Osteocyte (in vitro differentiated cells): ENCODE data around the gene ACOXL. TPM values are rescaled to one million over a fixed set of nuclear protein-coding genes. Genes with fewer than 3 reads are reported as not detected.

Experiments
- DNase-seq: peaks from one replicate; pipeline ENCODE4 v3.0.0; 2021; ENCODE audit warnings: mixed read lengths; ENCODE audit not compliant: unreplicated experiment; ENCODE audit errors: extremely low spot score
- H3K27ac Mint-ChIP-seq: one replicate; pipeline ENCODE4 v1.8.0; 2021; ENCODE audit warnings: mild to moderate bottlenecking, mixed read lengths; ENCODE audit not compliant: unreplicated experiment
- H3K27me3 Mint-ChIP-seq: one replicate; pipeline ENCODE4 v1.8.0; 2021; ENCODE audit warnings: mixed read lengths; ENCODE audit not compliant: unreplicated experiment
- H3K36me3 Mint-ChIP-seq: one replicate; pipeline ENCODE4 v1.8.0; 2021; ENCODE audit warnings: mixed read lengths; ENCODE audit not compliant: unreplicated experiment
- H3K4me1 Mint-ChIP-seq: one replicate; pipeline ENCODE4 v1.8.0; 2021; ENCODE audit warnings: mixed read lengths; ENCODE audit not compliant: unreplicated experiment
- H3K4me3 Mint-ChIP-seq: one replicate; pipeline ENCODE4 v1.8.0; 2021; ENCODE audit warnings: mild to moderate bottlenecking, moderate library complexity, mixed read lengths; ENCODE audit not compliant: unreplicated experiment
- H3K9me3 Mint-ChIP-seq: one replicate; pipeline ENCODE4 v1.8.0; 2021; ENCODE audit warnings: mixed read lengths; ENCODE audit not compliant: unreplicated experiment
- total RNA-seq: library from RNA; stranded (reverse); gene quantifications from 2 replicates; pipeline ENCODE4 v1.2.1, GENCODE V29; 2021
- TF ChIP-seq, protein P1 (sequence below): fragments of 200-600 bp; sonication (generic); IDR thresholded peaks from 2 replicates; pipeline ENCODE4 v1.5.0; 2021; ENCODE audit warnings: antibody characterized with exemption, mild to moderate bottlenecking, moderate library complexity

ACOXL gene
- total RNA-seq, 1 donor from 2014 or later: not detected

DNA sequence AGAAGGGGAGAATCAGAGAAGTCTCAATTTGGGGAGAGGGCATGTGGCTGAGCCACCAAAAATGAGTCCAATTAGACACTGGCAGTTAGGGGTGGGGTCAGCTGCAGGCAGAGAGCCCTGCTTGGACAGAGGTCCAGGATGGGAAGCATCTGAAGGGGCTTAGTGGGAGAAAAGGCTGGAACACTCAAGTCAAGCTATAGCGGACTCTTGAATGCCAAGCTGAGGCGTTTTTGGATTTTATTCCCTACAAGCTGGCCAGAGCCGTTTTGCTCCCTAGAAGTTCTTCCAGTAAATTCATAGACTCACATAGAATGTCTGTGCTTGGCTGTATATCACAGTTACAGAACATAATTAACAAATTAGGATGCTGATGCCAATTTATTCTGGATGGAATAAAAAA lies 172.8 kb downstream of the ACOXL start:
- Mint-ChIP-seq H3K4me3 (no peak overlapping the region), H3K9me3 (no peaks in the 10 kb centered on the region), H3K27ac (no peak overlapping the region), H3K4me1 (no peaks in the 10 kb centered on the region), H3K27me3 (peaks cover 34% of the 10 kb centered on the region), H3K36me3 (no peaks in the 10 kb centered on the region)
- TF ChIP-seq, protein P1, sequence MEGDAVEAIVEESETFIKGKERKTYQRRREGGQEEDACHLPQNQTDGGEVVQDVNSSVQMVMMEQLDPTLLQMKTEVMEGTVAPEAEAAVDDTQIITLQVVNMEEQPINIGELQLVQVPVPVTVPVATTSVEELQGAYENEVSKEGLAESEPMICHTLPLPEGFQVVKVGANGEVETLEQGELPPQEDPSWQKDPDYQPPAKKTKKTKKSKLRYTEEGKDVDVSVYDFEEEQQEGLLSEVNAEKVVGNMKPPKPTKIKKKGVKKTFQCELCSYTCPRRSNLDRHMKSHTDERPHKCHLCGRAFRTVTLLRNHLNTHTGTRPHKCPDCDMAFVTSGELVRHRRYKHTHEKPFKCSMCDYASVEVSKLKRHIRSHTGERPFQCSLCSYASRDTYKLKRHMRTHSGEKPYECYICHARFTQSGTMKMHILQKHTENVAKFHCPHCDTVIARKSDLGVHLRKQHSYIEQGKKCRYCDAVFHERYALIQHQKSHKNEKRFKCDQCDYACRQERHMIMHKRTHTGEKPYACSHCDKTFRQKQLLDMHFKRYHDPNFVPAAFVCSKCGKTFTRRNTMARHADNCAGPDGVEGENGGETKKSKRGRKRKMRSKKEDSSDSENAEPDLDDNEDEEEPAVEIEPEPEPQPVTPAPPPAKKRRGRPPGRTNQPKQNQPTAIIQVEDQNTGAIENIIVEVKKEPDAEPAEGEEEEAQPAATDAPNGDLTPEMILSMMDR: no peak
- no peak for DNase-seq

DNA sequence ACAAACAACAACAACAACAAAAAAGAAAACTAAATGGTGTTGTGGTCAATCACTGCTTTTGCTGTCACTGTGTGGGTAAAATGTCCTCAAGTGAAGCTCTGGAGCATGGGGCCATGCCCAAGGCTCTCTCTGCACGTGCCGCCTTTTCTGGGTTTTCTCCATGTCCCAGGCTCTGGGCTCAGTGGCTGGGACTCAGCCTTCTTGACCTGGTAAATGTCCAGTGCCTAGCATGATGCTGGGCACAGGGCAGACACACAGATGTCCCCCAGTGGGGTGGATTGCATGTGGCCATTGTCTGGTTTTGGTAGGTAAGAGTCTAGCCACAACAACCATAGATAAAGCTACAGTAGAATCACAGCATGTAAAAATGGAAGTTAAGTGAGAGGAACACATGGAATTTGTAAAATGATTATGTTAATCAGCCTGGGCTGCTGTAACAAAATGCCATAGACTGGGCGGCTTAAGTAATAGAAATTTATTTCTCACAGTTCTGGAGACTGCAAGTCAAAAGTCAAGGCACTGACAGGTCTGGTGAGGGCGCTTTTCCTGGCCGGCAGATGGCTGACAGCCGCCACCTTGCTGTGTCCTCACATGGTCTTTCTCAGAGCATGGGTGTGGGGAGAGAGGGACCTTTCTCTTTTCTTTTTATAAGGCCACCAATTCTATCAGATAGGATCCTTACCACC lies 174.4 kb downstream of the ACOXL start:
- no peaks in the 10 kb centered on the region for H3K4me1 Mint-ChIP-seq
- no peak for DNase-seq
- peaks cover 8% of the 10 kb centered on the region for H3K9me3 Mint-ChIP-seq
- no peaks in the 10 kb centered on the region for H3K36me3 Mint-ChIP-seq
- peaks cover 40% of the 10 kb centered on the region for H3K27me3 Mint-ChIP-seq
- TF ChIP-seq, protein P1: no peak
- H3K27ac Mint-ChIP-seq: no peak overlapping the region
- H3K4me3 Mint-ChIP-seq: no peak overlapping the region

GRCh38 chr2:110909501-110909900 lies 177.1 kb downstream of the ACOXL start:
- Mint-ChIP-seq H3K4me3 (no peak overlapping the region), H3K9me3 (peaks cover 18% of the 10 kb centered on the region), H3K27me3 (peaks cover 28% of the 10 kb centered on the region), H3K27ac (no peak overlapping the region), H3K36me3 (no peaks in the 10 kb centered on the region), H3K4me1 (no peaks in the 10 kb centered on the region)
- TF ChIP-seq, protein P1: no peak
- no peak for DNase-seq

GRCh38 chr2:110910423-110910822 lies 178.1 kb downstream of the ACOXL start:
- no peak overlapping the region for H3K27ac Mint-ChIP-seq
- H3K4me3 Mint-ChIP-seq: no peak overlapping the region
- TF ChIP-seq, protein P1: no peak
- H3K27me3 Mint-ChIP-seq: peaks cover 29% of the 10 kb centered on the region
- peaks cover 18% of the 10 kb centered on the region for H3K9me3 Mint-ChIP-seq
- DNase-seq: no peak
- H3K4me1 Mint-ChIP-seq: no peaks in the 10 kb centered on the region
- H3K36me3 Mint-ChIP-seq: no peaks in the 10 kb centered on the region

- Mint-ChIP-seq H3K9me3 (peaks cover 16% of the 10 kb centered on the region), H3K36me3 (no peaks in the 10 kb centered on the region), H3K27me3 (peaks cover 73% of the 10 kb centered on the region), H3K27ac (no peak overlapping the region), H3K4me3 (no peak overlapping the region), H3K4me1 (no peaks in the 10 kb centered on the region)
- no peak for DNase-seq
- TF ChIP-seq, protein P1: no peak
Measured at GRCh38 chr2:110919738-110920137, 187.4 kb downstream of the ACOXL start.
